GM18526 (cell line): ENCODE data around the gene CAPN5.

Source experiments
- POLR2A ChIP-seq: IDR thresholded peaks from 3 replicates; pipeline ENCODE4 v1.6.1; 2011; ENCODE audit not compliant: insufficient read length; ENCODE audit errors: extremely low read depth

Gene CAPN5

GRCh38 chr11:77148963-77149715, 82.4 kb downstream of the CAPN5 start:
- no peak for TF ChIP-seq POLR2A

GRCh38 chr11:77149716-77150392, 83.1 kb downstream of the CAPN5 start:
- TF ChIP-seq POLR2A = no peak

GRCh38 chr11:77150836-77151235, 84.1 kb downstream of the CAPN5 start:
- TF ChIP-seq POLR2A = no peak

GRCh38 chr11:77151804-77152509, 85.2 kb downstream of the CAPN5 start:
- no peak for TF ChIP-seq POLR2A

- TF ChIP-seq POLR2A = no peak
These were observed 86.1 kb downstream of the CAPN5 start for GRCh38 chr11:77152846-77153245.

- no peak for TF ChIP-seq POLR2A
These were observed 86.8 kb downstream of the CAPN5 start for GRCh38 chr11:77153276-77154185.

- no peak for TF ChIP-seq POLR2A
These were observed 87.8 kb downstream of the CAPN5 start for GRCh38 chr11:77154381-77155081.

GRCh38 chr11:77155082-77155475, 88.3 kb downstream of the CAPN5 start:
- TF ChIP-seq POLR2A = no peak

GRCh38 chr11:77155556-77156130, 88.9 kb downstream of the CAPN5 start:
- TF ChIP-seq POLR2A = no peak

- no peak for TF ChIP-seq POLR2A
These were observed 89.8 kb downstream of the CAPN5 start for GRCh38 chr11:77156396-77157195.

- TF ChIP-seq POLR2A = no peak
These were observed 91.4 kb downstream of the CAPN5 start for GRCh38 chr11:77158041-77158695.

GRCh38 chr11:77159219-77159936, 92.6 kb downstream of the CAPN5 start:
- no peak for TF ChIP-seq POLR2A
